HepG2 (cell line): ENCODE measurements around the gene UNCX. TPM values are rescaled to one million over a fixed set of nuclear protein-coding genes. Genes with fewer than 3 reads are reported as not detected.

ENCODE experiments used
- ATAC-seq: fragments of 200-7000 bp; cut with Tn5 transposase; 3 replicates; pipeline ENCODE4 v1.9.1; 2020; ENCODE audit warnings: mild to moderate bottlenecking, moderate library complexity
- BruUV-seq: library from RNA; stranded (reverse); fragments of 400-500 nt; replicated peaks from 2 replicates; lab custom pipeline; 2021; lab: Mats Ljungman, UMichigan
- CTCF ChIA-PET: fragments of 300-600 bp; formaldehyde crosslinking; extraction: SDS; loops from one replicate; lab custom pipeline; 2021; ENCODE audit warnings: low total read pairs, inconsistent platforms, low intra/inter-chr PET ratio; lab: Yijun Ruan, JAX
- POLR2A ChIA-PET: fragments of 350-600 bp; sonication (Branson Sonifier 250); formaldehyde crosslinking; loops from one replicate; lab custom pipeline; 2020; ENCODE audit warnings: antibody characterized with exemption, inconsistent platforms; lab: Yijun Ruan, JAX
- DNase-seq: peaks from one replicate; pipeline ENCODE4 v3.0.0-alpha.2; 2015; ENCODE audit warnings: low spot score
- FAIRE-seq: peaks from 3 replicates; lab custom pipeline; 2011; peaks lifted over from hg19 to GRCh38; lab: Jason Lieb, UNC
- H2AFZ ChIP-seq: one replicate; pipeline ENCODE4 v1.6.1; 2011; ENCODE audit warnings: low read length, inconsistent platforms
- H3K27ac ChIP-seq: fragments of 300-600 bp; 3 replicates; pipeline ENCODE4 v1.8.0; 2011; ENCODE audit warnings: mixed run types, mild to moderate bottlenecking, mixed read lengths, low read length, inconsistent platforms; ENCODE audit not compliant: insufficient read depth; ENCODE audit errors: extremely low read length
- H3K27me3 ChIP-seq, 2 experiments: fragments of 200-600 bp in 1 of 2; 2 replicates in 1 of 2; 3 replicates in 1 of 2; pipeline versions ENCODE4 v1.6.0 to v1.8.0; 2011; ENCODE audit warnings: low read length in 2 of 2, mild to moderate bottlenecking in 2 of 2, moderate library complexity in 2 of 2, inconsistent platforms in 1 of 2; ENCODE audit not compliant: insufficient read depth in 2 of 2, control insufficient read depth in 1 of 2
- H3K36me3 ChIP-seq, 2 experiments: fragments of 200-600 bp in 1 of 2; replicated peaks in 1 of 2; 2 replicates in 1 of 2; 3 replicates in 1 of 2; pipeline versions ENCODE4 v1.5.1 to v1.8.0; 2011; ENCODE audit warnings: low read length in 2 of 2, inconsistent platforms in 1 of 2; ENCODE audit not compliant: insufficient read depth in 2 of 2, control insufficient read depth in 1 of 2
- H3K4me1 ChIP-seq: 2 replicates; pipeline ENCODE4 v1.5.1; 2012; ENCODE audit warnings: low read length, inconsistent platforms; ENCODE audit not compliant: insufficient read depth
- H3K4me2 ChIP-seq: 2 replicates; pipeline ENCODE4 v1.6.0; 2011; ENCODE audit warnings: low read depth, low read length, inconsistent platforms
- H3K4me3 ChIP-seq, 3 experiments: fragments of 200-600 bp in 1 of 3; sonication (generic), shearing (Covaris generic) in 1 of 3; replicated peaks in 1 of 3; 2 replicates each; pipeline ENCODE4 v1.5.1; 2011 to 2016; ENCODE audit warnings: low read length in 3 of 3, inconsistent platforms in 2 of 3, low read depth in 2 of 3, mild to moderate bottlenecking in 2 of 3, control low read depth in 1 of 3, mixed read lengths in 1 of 3; ENCODE audit not compliant: insufficient read depth in 1 of 3
- H3K79me2 ChIP-seq: one replicate; pipeline ENCODE4 v1.6.1; 2011; ENCODE audit warnings: low read length, inconsistent platforms; ENCODE audit not compliant: insufficient read depth
- H3K9ac ChIP-seq: 2 replicates; pipeline ENCODE4 v1.6.0; 2011; ENCODE audit warnings: mild to moderate bottlenecking, low read depth, low read length, inconsistent platforms; ENCODE audit not compliant: insufficient read depth
- H3K9me3 ChIP-seq: 2 replicates; pipeline ENCODE4 v1.5.1; 2012; ENCODE audit warnings: mild to moderate bottlenecking, low read length
- H4K20me1 ChIP-seq: 2 replicates; pipeline ENCODE4 v1.6.0; 2011; ENCODE audit warnings: inconsistent platforms, mild to moderate bottlenecking, low read length, moderate library complexity; ENCODE audit not compliant: insufficient read depth
- ERF ChIP-seq: IDR thresholded peaks from 2 replicates; pipeline ENCODE4 v1.6.1; 2018; ENCODE audit warnings: missing biosample characterization, missing genetic modification reagents
- HDAC1 ChIP-seq: sonication (generic); formaldehyde crosslinking; IDR thresholded peaks from 2 replicates; pipeline ENCODE4 v1.5.1; 2020; ENCODE audit warnings: mild to moderate bottlenecking, missing genetic modification reagents
- ISL2 ChIP-seq: sonication (generic); formaldehyde crosslinking; IDR thresholded peaks from 2 replicates; pipeline ENCODE4 v1.5.0; 2020; ENCODE audit warnings: missing genetic modification reagents
- SCMH1 ChIP-seq: sonication (generic); formaldehyde crosslinking; IDR thresholded peaks from 2 replicates; pipeline ENCODE4 v1.9.0; 2021; ENCODE audit warnings: missing genetic modification reagents, mild to moderate bottlenecking, borderline replicate concordance
- TSC22D2 ChIP-seq: sonication (generic); formaldehyde crosslinking; IDR thresholded peaks from 2 replicates; pipeline ENCODE4 v1.5.1; 2020; ENCODE audit warnings: missing genetic modification reagents, mild to moderate bottlenecking, borderline replicate concordance
- ZBTB39 ChIP-seq: sonication (generic); formaldehyde crosslinking; IDR thresholded peaks from 2 replicates; pipeline ENCODE4 v1.5.0; 2020; ENCODE audit warnings: missing genetic modification reagents
- ZNF343 ChIP-seq: sonication (generic); formaldehyde crosslinking; IDR thresholded peaks from 2 replicates; pipeline ENCODE4 v1.4.0; 2020; ENCODE audit warnings: mild to moderate bottlenecking, missing genetic modification reagents
- ZNF646 ChIP-seq: sonication (generic); formaldehyde crosslinking; IDR thresholded peaks from 2 replicates; pipeline ENCODE4 v1.9.0; 2021; ENCODE audit warnings: mild to moderate bottlenecking, missing genetic modification reagents
- WGBS: methylation state at CpG from one replicate; pipeline ENCODE4 v1.1.6; 2017; ENCODE audit warnings: low lambda C conversion rate; 5-methylcytosine and 5-hydroxymethylcytosine counted together
- in situ Hi-C: cut with HindIII; loops from 2 replicates; pipeline ENCODE4 v1.10.0; 2017; ENCODE audit warnings: low pct_unique_long_range_greater_than_20kb; ENCODE audit not compliant: extremely low pct_ligation_motif_present
- intact Hi-C: fragments of 100-400 bp; cut with micrococcal nuclease; formaldehyde crosslinking; loops from one replicate; pipeline ENCODE4 v1.10.0; 2022; ENCODE audit not compliant: unreplicated experiment
- polyA plus RNA-seq, 8 experiments: library from polyadenylated mRNA; depleted of rRNA in 3 of 8; stranded (reverse) in 7 of 8; unstranded in 1 of 8; fragments of >200 nt; fragmentation: Illumina TruSeq in 4 of 8; extraction: Trizol in 4 of 8; gene quantifications; 2 replicates each; pipeline versions ENCODE4 v1.2.1 to v1.2.3, GENCODE V29; 2011 to 2016; ENCODE audit warnings: low read depth in 4 of 8, missing spikeins in 1 of 8, mixed read lengths in 1 of 8; ENCODE audit not compliant: insufficient read depth in 1 of 8
- total RNA-seq, 5 experiments: library from RNA; depleted of rRNA; stranded (reverse); fragments of >200 nt; fragmentation: Illumina TruSeq; extraction: Trizol; gene quantifications; 2 replicates each; pipeline ENCODE4 v1.2.3, GENCODE V29; 2016; ENCODE audit warnings: low read depth in 1 of 5
- TF ChIP-seq, protein P1 (sequence below): sonication (generic); formaldehyde crosslinking; IDR thresholded peaks from 2 replicates; pipeline ENCODE4 v1.5.0; 2020; ENCODE audit warnings: mild to moderate bottlenecking, missing genetic modification reagents
- TF ChIP-seq, protein P2 (sequence below): sonication (generic); formaldehyde crosslinking; IDR thresholded peaks from 2 replicates; pipeline ENCODE4 v1.5.0; 2020; ENCODE audit warnings: missing genetic modification reagents
- TF ChIP-seq, protein P3 (sequence below): IDR thresholded peaks from 2 replicates; pipeline ENCODE4 v1.6.1; 2016; ENCODE audit warnings: missing genetic modification reagents, missing compliant biosample characterization

Gene UNCX
- total and polyA plus RNA-seq, 2 of the 13 experiments (the other 11 are each of a cell fraction or from before 2014, with no cell fraction given) = not detected

GRCh38 chr7:1268866-1269265, 36.2 kb downstream of the UNCX start (continued):
- TF ChIP-seq, protein P1, sequence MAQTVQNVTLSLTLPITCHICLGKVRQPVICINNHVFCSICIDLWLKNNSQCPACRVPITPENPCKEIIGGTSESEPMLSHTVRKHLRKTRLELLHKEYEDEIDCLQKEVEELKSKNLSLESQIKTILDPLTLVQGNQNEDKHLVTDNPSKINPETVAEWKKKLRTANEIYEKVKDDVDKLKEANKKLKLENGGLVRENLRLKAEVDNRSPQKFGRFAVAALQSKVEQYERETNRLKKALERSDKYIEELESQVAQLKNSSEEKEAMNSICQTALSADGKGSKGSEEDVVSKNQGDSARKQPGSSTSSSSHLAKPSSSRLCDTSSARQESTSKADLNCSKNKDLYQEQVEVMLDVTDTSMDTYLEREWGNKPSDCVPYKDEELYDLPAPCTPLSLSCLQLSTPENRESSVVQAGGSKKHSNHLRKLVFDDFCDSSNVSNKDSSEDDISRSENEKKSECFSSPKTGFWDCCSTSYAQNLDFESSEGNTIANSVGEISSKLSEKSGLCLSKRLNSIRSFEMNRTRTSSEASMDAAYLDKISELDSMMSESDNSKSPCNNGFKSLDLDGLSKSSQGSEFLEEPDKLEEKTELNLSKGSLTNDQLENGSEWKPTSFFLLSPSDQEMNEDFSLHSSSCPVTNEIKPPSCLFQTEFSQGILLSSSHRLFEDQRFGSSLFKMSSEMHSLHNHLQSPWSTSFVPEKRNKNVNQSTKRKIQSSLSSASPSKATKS = no peak
- TF ChIP-seq ZBTB39 (CRISPR knock-in tag) = no peak
- TF ChIP-seq TSC22D2 (CRISPR knock-in tag) = no peak

- ChIA-PET POLR2A (no interaction called here), CTCF (no interaction called here)
- in situ Hi-C loops = no loop called here
- ATAC-seq = no peak
- H3K4me2 ChIP-seq = no peak overlapping the region
- no TSS peak for BruUV-seq
- no peak for FAIRE-seq
- H4K20me1 ChIP-seq = no peaks in the 10 kb centered on the region
- peaks cover 13 to 65% of the 10 kb centered on the region in 2 experiments; a peak in 3 of 5 replicates for H3K27me3 ChIP-seq
- H3K36me3 ChIP-seq = no peaks in the 10 kb centered on the region
- no peaks in the 10 kb centered on the region for H3K79me2 ChIP-seq
- no peak overlapping the region for H3K4me3 ChIP-seq
- H3K9me3 ChIP-seq = no peaks in the 10 kb centered on the region; the same call in 1 of the 2 replicates
- no peak overlapping the region for H2AFZ ChIP-seq
- DNase-seq = no peak
- intact Hi-C loops = no loop called here
- no peak overlapping the region for H3K27ac ChIP-seq
- WGBS = 23% methylated on average over 19 of the region's 29 CpGs
- no peak overlapping the region for H3K9ac ChIP-seq
- H3K4me1 ChIP-seq = no peaks in the 10 kb centered on the region
- TF ChIP-seq ISL2 = no peak
- no peak for TF ChIP-seq SCMH1 (CRISPR knock-in tag)
- no peak for TF ChIP-seq HDAC1 (CRISPR knock-in tag)
- no peak for TF ChIP-seq ZNF646 (CRISPR knock-in tag)
- no peak for TF ChIP-seq ZNF343 (CRISPR knock-in tag)
- TF ChIP-seq, protein P2, sequence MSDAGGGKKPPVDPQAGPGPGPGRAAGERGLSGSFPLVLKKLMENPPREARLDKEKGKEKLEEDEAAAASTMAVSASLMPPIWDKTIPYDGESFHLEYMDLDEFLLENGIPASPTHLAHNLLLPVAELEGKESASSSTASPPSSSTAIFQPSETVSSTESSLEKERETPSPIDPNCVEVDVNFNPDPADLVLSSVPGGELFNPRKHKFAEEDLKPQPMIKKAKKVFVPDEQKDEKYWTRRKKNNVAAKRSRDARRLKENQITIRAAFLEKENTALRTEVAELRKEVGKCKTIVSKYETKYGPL (CRISPR knock-in tag) = no peak
- TF ChIP-seq, protein P3, sequence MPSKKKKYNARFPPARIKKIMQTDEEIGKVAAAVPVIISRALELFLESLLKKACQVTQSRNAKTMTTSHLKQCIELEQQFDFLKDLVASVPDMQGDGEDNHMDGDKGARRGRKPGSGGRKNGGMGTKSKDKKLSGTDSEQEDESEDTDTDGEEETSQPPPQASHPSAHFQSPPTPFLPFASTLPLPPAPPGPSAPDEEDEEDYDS = no peak
- TF ChIP-seq ERF = no peak
Observed at GRCh38 chr7:1269336-1269890, 36.7 kb downstream of the UNCX start.
